Activated CD8-positive, alpha-beta memory T cell treated with anti-CD3 and anti-CD28 coated beads, Interleukin-2, amount 50 U/mL, for 1 hour (primary cell): ENCODE data around the gene TMEM62.
"Not testable (repeated sequence)": the region's sequence is repeated elsewhere in the genome, so short reads cannot be mapped to it uniquely, and the experiment has no call there.

Source experiments
- DNase-seq: peaks from one replicate; pipeline ENCODE4 v3.0.0-alpha.2; 2020; ENCODE audit errors: extremely low read depth

TMEM62 gene

DNA sequence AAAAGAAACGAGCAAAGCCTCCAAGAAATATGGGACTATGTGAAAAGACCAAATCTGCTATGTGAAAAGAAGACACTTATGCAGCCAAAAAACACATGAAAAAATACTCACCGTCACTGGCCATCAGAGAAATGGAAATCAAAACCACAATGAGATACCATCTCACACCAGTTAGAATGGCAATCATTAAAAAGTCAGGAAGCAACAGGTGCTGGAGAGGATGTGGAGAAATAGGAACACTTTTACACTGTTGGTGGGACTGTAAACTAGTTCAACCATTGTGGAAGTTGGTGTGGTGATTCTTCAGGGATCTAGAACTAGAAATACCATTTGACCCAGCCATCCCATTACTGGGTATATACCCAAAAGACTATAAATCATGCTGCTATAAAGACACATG, 43.8 kb downstream of the TMEM62 start:
- not testable (repeated sequence) for DNase-seq

DNA sequence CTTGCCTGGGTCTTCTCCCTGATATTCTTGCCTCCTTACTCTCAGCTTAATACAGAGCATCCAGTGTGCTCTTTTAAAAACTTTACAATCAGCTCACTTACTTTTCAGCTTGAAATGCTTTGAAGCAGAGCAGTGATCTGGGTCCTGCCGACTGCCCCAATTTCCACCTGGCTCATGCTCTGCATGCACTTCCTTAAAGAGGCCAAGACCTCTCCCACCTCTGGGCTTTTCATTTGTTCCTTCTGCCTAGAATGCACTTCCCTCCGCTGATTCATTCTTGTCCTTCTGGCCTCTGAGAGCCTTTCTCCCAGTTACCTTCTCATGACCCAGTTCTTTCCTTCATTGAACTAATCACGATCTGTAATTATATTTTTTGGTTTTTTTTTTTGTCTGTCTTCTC, 49.9 kb downstream of the TMEM62 start:
- no peak for DNase-seq

- no peak for DNase-seq
These were observed 51.2 kb downstream of the TMEM62 start for GRCh38 chr15:43184407-43185124.

GRCh38 chr15:43185157-43186002, 52.0 kb downstream of the TMEM62 start, which contains the start of gene CCNDBP1:
Gene CCNDBP1, plus strand, starts transcription at chr15:43185403. Its CDS starts 96 bp downstream, at chr15:43185499.
- DNase-seq: peak; percentile 55

GRCh38 chr15:43186003-43186353, 52.6 kb downstream of the TMEM62 start:
- no peak for DNase-seq

DNA sequence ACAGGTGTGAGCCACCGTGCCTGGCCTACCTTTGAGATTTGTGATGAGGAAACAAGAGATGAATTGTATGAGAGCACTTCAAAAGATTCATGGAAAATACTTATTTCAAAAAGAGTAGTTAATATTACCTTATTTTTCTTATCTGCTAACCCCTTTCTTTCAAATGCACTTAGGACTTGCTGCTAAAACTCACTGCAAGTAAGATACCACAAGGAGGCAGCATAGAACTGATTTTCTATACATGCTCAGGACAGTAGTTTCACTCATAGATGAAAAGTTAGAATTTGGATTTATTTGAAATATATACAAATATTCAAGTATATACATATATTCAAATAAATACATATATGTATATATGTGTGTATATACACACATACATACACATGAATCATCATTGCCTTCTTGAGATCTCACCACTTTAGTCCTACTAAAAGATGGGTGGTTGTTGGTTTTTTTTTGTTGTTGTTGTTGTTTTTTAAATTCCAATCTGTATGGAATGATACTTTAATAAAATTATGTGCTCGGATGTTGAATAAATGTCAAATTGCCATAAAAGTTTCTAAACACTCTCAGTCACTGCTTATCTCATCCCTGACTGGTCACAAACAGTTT, 54.3 kb downstream of the TMEM62 start:
- DNase-seq: no peak

- no peak for DNase-seq
These were observed 55.9 kb downstream of the TMEM62 start for GRCh38 chr15:43189296-43189695.

DNA sequence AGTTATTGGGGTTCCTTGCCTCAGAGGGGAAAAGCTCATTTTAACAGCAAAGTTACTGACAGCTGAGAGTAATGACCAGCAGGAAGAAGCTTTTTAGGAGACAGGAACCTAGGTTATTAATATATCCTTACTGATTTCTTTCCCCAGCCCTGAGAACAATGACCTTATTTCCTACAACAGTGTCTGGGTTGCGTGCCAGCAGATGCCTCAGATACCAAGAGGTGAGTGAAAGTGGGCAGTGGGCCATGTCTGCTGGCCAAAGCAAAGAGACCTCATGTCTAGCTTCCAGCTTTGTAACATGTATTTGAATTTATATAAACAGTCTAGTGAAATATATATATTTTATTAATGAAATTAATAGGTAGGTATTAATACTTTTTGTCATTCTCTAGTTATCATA, 56.8 kb downstream of the TMEM62 start:
- DNase-seq: no peak

- no peak for DNase-seq
These were observed 60.3 kb downstream of the TMEM62 start for GRCh38 chr15:43193710-43194109.

GRCh38 chr15:43194795-43195194, 61.4 kb downstream of the TMEM62 start:
- DNase-seq: no peak

- DNase-seq: no peak
These were observed 63.6 kb downstream of the TMEM62 start for GRCh38 chr15:43196760-43197548.

DNA sequence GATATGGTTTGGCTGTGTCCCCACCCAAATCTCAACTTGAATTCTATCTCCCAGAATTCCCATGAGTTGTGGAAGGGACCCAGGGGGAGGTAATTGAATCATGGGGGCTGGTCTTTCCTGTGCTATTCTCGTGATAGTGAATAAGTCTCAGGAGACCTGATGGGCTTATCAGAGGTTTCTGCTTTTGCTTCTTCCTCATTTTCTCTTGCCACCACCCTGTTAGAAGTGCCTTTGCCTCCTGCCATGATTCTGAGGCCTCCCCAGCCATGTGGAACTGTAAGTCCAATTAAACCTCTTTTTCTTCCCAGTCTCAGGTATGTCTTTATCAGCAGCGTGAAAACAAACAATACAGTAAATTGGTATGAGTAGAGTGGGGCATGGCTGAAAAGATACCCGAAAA, 64.4 kb downstream of the TMEM62 start:
- not testable (repeated sequence) for DNase-seq

DNA sequence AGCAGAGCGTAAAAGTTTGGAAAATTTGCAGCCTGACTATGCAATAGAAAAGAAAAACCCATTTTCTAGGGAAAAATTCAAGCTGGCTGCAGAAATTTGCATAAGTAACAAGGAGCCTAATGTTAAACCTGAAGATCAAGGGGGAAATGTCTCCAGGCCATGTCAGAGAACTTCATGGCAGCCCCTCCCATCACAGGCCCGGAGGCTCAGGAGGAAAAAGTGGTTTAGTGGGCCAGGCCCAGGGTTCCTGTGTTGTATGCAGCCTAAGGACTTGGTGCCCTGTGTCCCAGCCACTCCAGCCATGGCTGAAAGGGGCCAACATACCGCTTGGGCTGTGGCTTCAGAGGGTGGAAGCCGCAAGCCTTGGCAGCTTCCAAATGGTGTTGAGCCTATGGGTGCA, 65.2 kb downstream of the TMEM62 start:
- not testable (repeated sequence) for DNase-seq

DNA sequence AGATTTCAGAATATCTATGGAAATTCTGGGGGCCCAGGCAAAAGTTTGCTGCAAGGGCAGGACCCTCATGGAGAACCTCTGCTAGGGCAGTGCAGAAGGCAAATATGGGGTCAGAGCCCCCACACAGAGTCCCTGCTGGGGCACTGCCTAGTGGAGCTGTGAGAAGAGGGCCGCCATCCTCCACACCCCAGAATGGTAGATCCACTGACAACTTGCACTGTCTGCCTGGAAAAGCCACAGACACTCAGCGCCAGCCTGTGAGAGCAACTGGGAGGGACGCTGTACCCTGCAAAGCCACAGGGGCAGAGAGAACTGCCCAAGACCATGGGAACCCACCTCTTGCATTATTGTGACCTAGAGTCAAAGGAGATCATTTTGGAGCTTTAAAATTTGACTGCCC, 65.6 kb downstream of the TMEM62 start:
- DNase-seq: no peak

DNA sequence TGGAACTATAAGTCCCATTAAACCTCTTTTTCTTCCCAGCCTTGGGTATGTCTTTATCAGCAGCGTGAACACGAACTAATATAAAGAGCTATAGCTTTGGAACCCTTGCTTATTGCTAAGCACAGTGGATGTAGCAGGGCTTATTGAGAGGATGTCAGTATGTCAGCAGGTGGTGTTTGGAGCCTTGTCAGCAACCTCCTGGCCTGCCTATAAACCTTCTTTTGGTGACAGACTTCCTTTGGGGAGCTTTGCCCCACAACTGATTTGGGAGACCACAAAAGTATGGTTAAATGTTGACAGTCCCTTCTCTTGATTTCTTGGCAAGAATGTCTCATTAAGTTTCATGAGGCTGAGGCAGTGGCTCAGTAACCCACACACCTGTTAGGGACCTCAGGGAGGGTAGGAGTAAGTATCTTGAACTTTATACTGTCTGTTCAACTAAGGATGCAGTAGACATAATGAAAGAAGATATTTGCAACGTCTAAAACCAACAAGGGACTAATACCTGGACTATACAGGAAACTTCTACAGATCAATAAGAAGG, 66.6 kb downstream of the TMEM62 start:
- DNase-seq: no peak

DNA sequence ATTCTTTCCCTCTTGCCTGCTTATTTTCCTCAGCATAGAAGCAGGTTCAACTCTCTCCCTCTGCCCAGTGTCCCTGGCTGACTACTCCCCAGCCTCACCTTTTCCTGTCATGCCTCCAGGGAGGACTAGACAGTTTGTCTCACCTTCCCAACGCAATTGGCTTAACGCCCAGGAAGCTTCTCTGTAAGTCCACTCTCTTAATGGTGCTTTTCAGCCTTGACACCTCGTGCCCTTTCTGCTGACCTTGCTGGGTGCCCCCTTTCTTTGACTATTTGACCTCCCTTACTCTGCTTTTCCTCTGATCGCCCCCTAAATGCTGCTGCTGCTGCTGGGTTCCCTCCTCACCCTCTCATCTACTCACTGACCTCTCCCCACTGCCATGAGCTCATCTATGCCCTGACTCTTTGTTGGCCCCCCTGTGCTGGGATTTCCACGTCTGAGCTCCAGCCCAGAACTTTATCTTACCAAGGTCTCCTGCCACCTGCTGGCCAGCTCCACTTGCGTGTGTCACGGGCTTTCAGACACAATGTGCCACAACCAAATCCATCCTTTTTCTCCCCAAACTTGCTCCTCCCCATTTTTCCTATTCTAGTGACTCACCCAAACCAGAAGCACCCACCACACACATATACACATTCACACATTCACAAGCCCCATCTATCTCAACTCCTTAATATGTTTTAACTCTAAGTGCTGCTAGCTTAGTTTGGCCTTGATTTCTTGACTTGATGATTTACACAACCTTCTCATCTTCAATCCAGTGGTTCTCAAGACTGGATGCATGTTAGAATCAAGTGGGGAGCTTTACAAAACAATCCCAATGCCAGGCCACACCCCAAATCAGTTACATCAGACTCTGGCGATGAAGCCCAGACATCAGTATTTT, 70.9 kb downstream of the TMEM62 start:
- DNase-seq: no peak

DNA sequence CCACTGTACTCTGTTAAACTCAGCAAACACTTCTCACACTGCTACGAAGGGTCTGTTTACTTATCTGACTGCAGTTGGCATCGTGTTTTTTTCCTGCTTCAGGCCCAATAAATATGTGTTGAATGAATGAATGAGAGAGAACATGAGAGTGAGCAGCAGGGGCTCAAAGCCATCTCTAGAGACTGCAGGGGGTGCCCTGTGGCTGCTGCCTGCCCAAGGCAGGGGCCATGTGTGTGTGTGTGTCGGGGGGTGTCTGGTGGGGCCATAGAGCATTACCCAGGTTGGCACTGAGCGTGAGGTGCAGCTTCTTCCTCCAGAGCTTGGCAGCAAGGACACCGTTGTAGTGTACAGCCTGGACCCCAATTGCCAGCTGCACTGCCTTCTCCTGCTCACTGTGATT, 72.7 kb downstream of the TMEM62 start:
- DNase-seq: no peak

GRCh38 chr15:43207024-43207423, 73.6 kb downstream of the TMEM62 start:
- DNase-seq: no peak

DNA sequence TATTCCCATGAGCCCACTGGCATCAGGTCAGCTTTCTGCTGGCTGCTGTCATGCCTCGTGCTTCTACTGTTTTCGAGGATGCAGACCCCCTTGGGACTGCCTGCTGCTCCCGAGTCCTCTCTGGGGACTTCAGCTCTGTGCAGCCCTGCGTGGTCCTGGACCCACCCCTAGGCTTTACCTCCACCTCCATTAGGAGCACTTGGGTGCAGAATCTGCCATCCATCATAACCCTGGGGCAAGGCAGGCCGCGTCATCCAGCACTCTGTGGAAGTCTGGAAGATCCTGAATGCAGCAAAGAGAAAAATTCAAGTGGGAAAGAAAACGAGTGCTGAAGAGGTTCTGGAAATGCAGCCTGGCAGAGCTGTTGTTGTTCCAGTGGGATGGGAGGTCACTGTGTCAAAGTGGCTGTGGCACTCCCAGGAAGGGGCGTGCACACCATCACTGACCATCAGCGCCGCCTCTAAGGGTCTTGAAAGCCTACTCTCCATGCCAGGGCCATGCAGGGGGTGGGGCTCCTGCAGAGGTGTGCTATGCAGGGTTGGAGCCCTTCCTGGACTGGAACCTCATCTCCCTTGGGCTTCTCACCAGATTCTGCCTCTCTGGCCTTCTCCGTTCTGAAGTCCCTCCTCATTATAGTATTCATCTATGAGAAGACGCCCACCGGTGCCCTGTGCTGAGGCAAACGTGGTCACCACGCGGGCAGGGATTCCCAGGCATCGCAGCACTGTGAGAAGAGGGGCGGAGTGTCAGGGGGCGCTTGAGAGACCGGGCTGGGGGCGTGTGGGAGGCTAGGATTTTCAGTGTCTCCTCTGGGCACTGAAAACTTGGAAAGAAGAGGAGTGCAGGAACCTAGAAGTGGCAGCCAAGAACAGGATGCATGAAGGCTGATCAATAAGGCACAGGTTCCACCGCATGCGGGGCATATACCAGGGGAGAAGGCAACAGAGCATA, 74.9 kb downstream of the TMEM62 start:
- DNase-seq: no peak
